CD8-positive, alpha-beta memory T cell (primary cell): ENCODE data around the gene KYAT1. TPM values are rescaled to one million over a fixed set of nuclear protein-coding genes. Genes with fewer than 3 reads are reported as not detected.

ENCODE experiments used
- CTCF ChIA-PET: fragments of 350-600 bp; sonication (Branson Sonifier 250); formaldehyde crosslinking; loops from one replicate; lab custom pipeline; 2021; ENCODE audit warnings: antibody characterized with exemption; lab: Charles Lee
- POLR2A ChIA-PET: fragments of 350-600 bp; sonication (Branson Sonifier 250); formaldehyde crosslinking; loops from one replicate; lab custom pipeline; 2021; ENCODE audit warnings: antibody characterized with exemption; lab: Charles Lee
- DNase-seq, 5 donors: peaks; one replicate each; pipeline versions ENCODE4 v3.0.0 to v3.0.0-alpha.2; 2020 to 2022; ENCODE audit warnings: mixed read lengths in 1 of 5
- H3K27ac ChIP-seq: one replicate; pipeline ENCODE4 v1.7.0; 2013; ENCODE audit warnings: low read depth, mild to moderate bottlenecking, low read length, moderate library complexity
- H3K27me3 ChIP-seq: 2 replicates; pipeline ENCODE4 v1.7.0; 2013; ENCODE audit warnings: low read length, mild to moderate bottlenecking; ENCODE audit not compliant: insufficient read depth, poor library complexity, severe bottlenecking
- H3K36me3 ChIP-seq: 2 replicates; pipeline ENCODE4 v1.7.0; 2013; ENCODE audit warnings: mild to moderate bottlenecking, low read length, moderate library complexity; ENCODE audit not compliant: insufficient read depth
- H3K4me1 ChIP-seq: 2 replicates; pipeline ENCODE4 v1.7.0; 2013; ENCODE audit warnings: mild to moderate bottlenecking, low read length, moderate library complexity; ENCODE audit not compliant: insufficient read depth
- H3K4me3 ChIP-seq: 2 replicates; pipeline ENCODE4 v1.7.0; 2013; ENCODE audit warnings: mild to moderate bottlenecking, low read length
- H3K9me3 ChIP-seq: 2 replicates; pipeline ENCODE4 v1.7.0; 2013; ENCODE audit warnings: mild to moderate bottlenecking, low read length
- H3K27ac Mint-ChIP-seq, 8 donors: one replicate each; pipeline ENCODE4 v1.8.0; 2020 to 2021; ENCODE audit warnings: mixed read lengths in 8 of 8, mild to moderate bottlenecking in 6 of 8, inconsistent platforms in 3 of 8, moderate library complexity in 3 of 8
- H3K27me3 Mint-ChIP-seq, 2 donors: one replicate each; pipeline ENCODE4 v1.8.0; 2020 to 2021; ENCODE audit warnings: mixed read lengths in 2 of 2, mild to moderate bottlenecking in 1 of 2, moderate library complexity in 1 of 2
- H3K36me3 Mint-ChIP-seq, 3 donors: one replicate each; pipeline ENCODE4 v1.8.0; 2020 to 2021; ENCODE audit warnings: mixed read lengths in 3 of 3, inconsistent platforms in 1 of 3, mild to moderate bottlenecking in 1 of 3
- H3K4me1 Mint-ChIP-seq, 3 donors: one replicate each; pipeline ENCODE4 v1.8.0; 2020 to 2021; ENCODE audit warnings: mixed read lengths in 3 of 3, inconsistent platforms in 1 of 3, mild to moderate bottlenecking in 1 of 3
- H3K4me3 Mint-ChIP-seq, 7 donors: one replicate each; pipeline ENCODE4 v1.8.0; 2020 to 2021; ENCODE audit warnings: mixed read lengths in 7 of 7, mild to moderate bottlenecking in 6 of 7, moderate library complexity in 4 of 7, inconsistent platforms in 2 of 7
- H3K9me3 Mint-ChIP-seq, 5 donors: one replicate each; pipeline ENCODE4 v1.8.0; 2020 to 2022; ENCODE audit warnings: mixed read lengths in 5 of 5, mild to moderate bottlenecking in 3 of 5, moderate library complexity in 2 of 5, inconsistent platforms in 1 of 5
- polyA plus RNA-seq: library from polyadenylated mRNA; unstranded; fragments of 300-500 nt; fragmentation: Illumina TruSeq; gene quantifications from one replicate; pipeline ENCODE4 v1.2.3, GENCODE V29; 2021
- total RNA-seq, 2 experiments: library from RNA; stranded (reverse); gene quantifications; one replicate each; pipeline ENCODE4 v1.2.3, GENCODE V29; 2021

The KYAT1 gene
- total and polyA plus RNA-seq, 3 experiments from 2014 or later = 8.8 to 10.4 (median 8.9) TPM

GRCh38 chr9:128788445-128788844, 93.3 kb downstream of the KYAT1 start:
- peaks cover 0 to 54% (median 7%) of the 10 kb centered on the region in 3 donors for H3K36me3 Mint-ChIP-seq

GRCh38 chr9:128787659-128788058, 94.1 kb downstream of the KYAT1 start:
- H3K27ac ChIP-seq = peak overlapping the region; percentile 65
- H3K27ac Mint-ChIP-seq = peak overlapping the region; percentile 88 to 98 (median 94)
- ChIA-PET CTCF (interaction anchor here (1.4 to 2.4 kb wide), 3 partner anchors 15 to 31 kb away, joined by 6 to 12 read pairs (median 9); partner anchors contain the start of genes ENDOG and ZER1), POLR2A (interaction anchor here (1.0 to 2.4 kb wide), 3 partner anchors 16 to 30 kb away, joined by 3 to 9 read pairs (median 3); partner anchors contain the start of genes ENDOG and ZER1)
- H3K4me1 ChIP-seq = peaks cover 15% of the 10 kb centered on the region
- H3K4me3 ChIP-seq = peak overlapping the region; percentile 51
- no peaks in the 10 kb centered on the region for H3K27me3 Mint-ChIP-seq
- H3K4me1 Mint-ChIP-seq = peaks cover 15 to 47% (median 26%) of the 10 kb centered on the region in 3 donors
- peaks cover 22% of the 10 kb centered on the region for H3K36me3 ChIP-seq
- no peaks in the 10 kb centered on the region for H3K27me3 ChIP-seq
- H3K36me3 Mint-ChIP-seq = peaks cover 0 to 46% (median 5%) of the 10 kb centered on the region in 3 donors
- peaks cover 0 to 2% (median 0%) of the 10 kb centered on the region in 5 donors for H3K9me3 Mint-ChIP-seq
- H3K4me3 Mint-ChIP-seq = peak overlapping the region; percentile 89 to 96 (median 92)
- DNase-seq = no peak
- no peaks in the 10 kb centered on the region for H3K9me3 ChIP-seq

More at GRCh38 chr9:128788445-128788844, 93.3 kb downstream of the KYAT1 start:
- ChIA-PET CTCF (interaction anchor here (1.4 to 2.4 kb wide), 3 partner anchors 16 to 30 kb away, joined by 6 to 12 read pairs (median 9); partner anchors contain the start of genes ENDOG and ZER1), POLR2A (interaction anchor here (1.0 to 2.4 kb wide), 4 partner anchors 17 to 417 kb away, joined by 3 to 9 read pairs (median 4); partner anchors contain the start of genes ENDOG, URM1 and ZER1)
- no peaks in the 10 kb centered on the region for H3K9me3 ChIP-seq
- peaks cover 29% of the 10 kb centered on the region for H3K36me3 ChIP-seq
- H3K4me1 ChIP-seq = peaks cover 15% of the 10 kb centered on the region
- Mint-ChIP-seq H3K9me3 (no peaks in the 10 kb centered on the region), H3K4me3 (peak overlapping the region; percentile 89 to 96 (median 92)), H3K27me3 (no peaks in the 10 kb centered on the region), H3K27ac (peak overlapping the region; percentile 61 to 98 (median 93)), H3K4me1 (peaks cover 17 to 51% (median 31%) of the 10 kb centered on the region in 3 donors)
- no peak for DNase-seq
- H3K27ac ChIP-seq = no peak overlapping the region
- H3K27me3 ChIP-seq = no peaks in the 10 kb centered on the region
- H3K4me3 ChIP-seq = no peak overlapping the region

GRCh38 chr9:128786681-128787601, 94.8 kb downstream of the KYAT1 start, which contains the start of gene TBC1D13:
Gene TBC1D13, plus strand, starts transcription at chr9:128787253. Its CDS starts 101 bp downstream, at chr9:128787354.
- Histone ChIP-seq H3K27ac (peak within 1 kb of the TSS; percentile 65), H3K36me3 (peaks cover 15% of the 10 kb centered on the region), H3K9me3 (no peaks in the 10 kb centered on the region), H3K27me3 (no peaks in the 10 kb centered on the region), H3K4me1 (peaks cover 15% of the 10 kb centered on the region), H3K4me3 (peak within 1 kb of the TSS; percentile 51)
- ChIA-PET POLR2A (interaction anchor here (1.2 to 1.6 kb wide), 2 partner anchors 31 to 32 kb away, joined by 3 to 4 read pairs; partner anchors contain the start of gene ENDOG), CTCF (interaction anchor here (0.8 to 2.4 kb wide), 3 partner anchors 16 to 31 kb away, joined by 3 to 12 read pairs (median 9); partner anchors contain the start of genes ENDOG and ZER1)
- H3K27me3 Mint-ChIP-seq = no peaks in the 10 kb centered on the region
- H3K27ac Mint-ChIP-seq = peak within 1 kb of the TSS; percentile 88 to 98 (median 94)
- peaks cover 15 to 44% (median 24%) of the 10 kb centered on the region in 3 donors for H3K4me1 Mint-ChIP-seq
- peaks cover 0 to 2% (median 0%) of the 10 kb centered on the region in 5 donors for H3K9me3 Mint-ChIP-seq
- peak within 1 kb of the TSS; percentile 89 to 96 (median 92) for H3K4me3 Mint-ChIP-seq
- peaks cover 0 to 39% (median 3%) of the 10 kb centered on the region in 3 donors for H3K36me3 Mint-ChIP-seq
- peak; percentile 88 to 95 (median 91) for DNase-seq

GRCh38 chr9:128785427-128785826, 96.3 kb downstream of the KYAT1 start:
- H3K27ac ChIP-seq = no peak overlapping the region
- CTCF ChIA-PET = interaction anchor here (1.5 kb wide), 1 partner anchor 33 kb away, joined by 3 read pairs; the partner anchor contains the start of gene ENDOG
- peaks cover 15 to 37% (median 24%) of the 10 kb centered on the region in 3 donors for H3K4me1 Mint-ChIP-seq
- DNase-seq = no peak
- H3K27me3 Mint-ChIP-seq = no peaks in the 10 kb centered on the region
- H3K4me3 ChIP-seq = no peak overlapping the region
- no peaks in the 10 kb centered on the region for H3K9me3 ChIP-seq
- peaks cover 0 to 2% (median 0%) of the 10 kb centered on the region in 5 donors for H3K9me3 Mint-ChIP-seq
- H3K4me1 ChIP-seq = peaks cover 15% of the 10 kb centered on the region
- H3K36me3 ChIP-seq = peaks cover under 1% of the 10 kb centered on the region
- peak overlapping the region in 5 of 7 donors; percentile 33 to 67 (median 34) for H3K4me3 Mint-ChIP-seq
- POLR2A ChIA-PET = interaction anchor here (0.5 to 1.6 kb wide), 5 partner anchors 12 to 528 kb away, joined by 3 to 7 read pairs (median 3); partner anchors contain the start of genes ENDOG and ZER1
- no peaks in the 10 kb centered on the region for H3K27me3 ChIP-seq
- peaks cover 0 to 24% (median 2%) of the 10 kb centered on the region in 3 donors for H3K36me3 Mint-ChIP-seq
- peak overlapping the region in 6 of 8 donors; percentile 23 to 64 (median 52) for H3K27ac Mint-ChIP-seq

Other genes starting within 250 kb of the KYAT1 start
- 10 to 100 TPM; 67.7 to 68.6 TPM for gene DYNC2I2, start 225.1 kb downstream of the KYAT1 start, total RNA-seq
- gene DYNC2I2, start 225.1 kb downstream of the KYAT1 start, polyA plus RNA-seq = 3.0 TPM
- 1,000 to 10,000 TPM in 1 of 2 experiments, 100 to 1,000 TPM in 1; 939 to 1,027 TPM for gene SET, start 192.7 kb downstream of the KYAT1 start, total RNA-seq
- 229 TPM for gene SET, start 192.7 kb downstream of the KYAT1 start, polyA plus RNA-seq
- 1 to 10 TPM; 7.5 to 7.9 TPM for gene PKN3, start 179.4 kb downstream of the KYAT1 start, total RNA-seq
- gene PKN3, start 179.4 kb downstream of the KYAT1 start, polyA plus RNA-seq = 1.4 TPM
- gene ZDHHC12, start 157.8 kb downstream of the KYAT1 start, total RNA-seq = 10 to 100 TPM; 76.1 to 82.0 TPM
- gene ZDHHC12, start 157.8 kb downstream of the KYAT1 start, polyA plus RNA-seq = 67.3 TPM
- 10 to 100 TPM; 18.3 to 18.7 TPM for gene ZER1, start 110.0 kb downstream of the KYAT1 start, total RNA-seq
- 46.2 TPM for gene ZER1, start 110.0 kb downstream of the KYAT1 start, polyA plus RNA-seq
- gene TBC1D13, start 94.7 kb downstream of the KYAT1 start, total RNA-seq = 10 to 100 TPM; 23.0 to 24.6 TPM
- gene TBC1D13, start 94.7 kb downstream of the KYAT1 start, polyA plus RNA-seq = 36.8 TPM
- gene ENDOG, start 63.5 kb downstream of the KYAT1 start, total RNA-seq = 10 to 100 TPM; 22.3 to 23.3 TPM
- gene ENDOG, start 63.5 kb downstream of the KYAT1 start, polyA plus RNA-seq = 29.6 TPM
- 100 to 1,000 TPM; 137 to 143 TPM for gene SPOUT1, start 52.2 kb downstream of the KYAT1 start, total RNA-seq
- 77.3 TPM for gene SPOUT1, start 52.2 kb downstream of the KYAT1 start, polyA plus RNA-seq
- gene LRRC8A, start 183 bp upstream of the KYAT1 start, total RNA-seq = 10 to 100 TPM; 27.3 to 27.6 TPM
- 42.7 TPM for gene LRRC8A, start 183 bp upstream of the KYAT1 start, polyA plus RNA-seq
- under 1 TPM in 1 of 2 experiments, not detected in 1; 0.20 TPM for gene PHYHD1, start 39.0 kb upstream of the KYAT1 start, total RNA-seq
- gene PHYHD1, start 39.0 kb upstream of the KYAT1 start, polyA plus RNA-seq = 0.64 TPM
- 10 to 100 TPM; 15.3 to 17.1 TPM for gene DOLK, start 65.7 kb upstream of the KYAT1 start, total RNA-seq
- 6.8 TPM for gene DOLK, start 65.7 kb upstream of the KYAT1 start, polyA plus RNA-seq
- gene NUP188, start 65.7 kb upstream of the KYAT1 start, total RNA-seq = 100 to 1,000 TPM; 144 to 150 TPM
- gene NUP188, start 65.7 kb upstream of the KYAT1 start, polyA plus RNA-seq = 41.3 TPM
- gene SH3GLB2, start 146.4 kb upstream of the KYAT1 start, total RNA-seq = 10 to 100 TPM; 55.0 to 58.3 TPM
- 36.2 TPM for gene SH3GLB2, start 146.4 kb upstream of the KYAT1 start, polyA plus RNA-seq
- 10 to 100 TPM; 35.5 to 38.8 TPM for gene MIGA2, start 154.7 kb upstream of the KYAT1 start, total RNA-seq
- gene MIGA2, start 154.7 kb upstream of the KYAT1 start, polyA plus RNA-seq = 13.0 TPM
- 10 to 100 TPM; 27.8 to 30.2 TPM for gene DOLPP1, start 199.2 kb upstream of the KYAT1 start, total RNA-seq
- gene DOLPP1, start 199.2 kb upstream of the KYAT1 start, polyA plus RNA-seq = 15.3 TPM
- gene CRAT, start 228.8 kb upstream of the KYAT1 start, total RNA-seq = 1 to 10 TPM; 9.8 to 10.0 TPM
- 20.1 TPM for gene CRAT, start 228.8 kb upstream of the KYAT1 start, polyA plus RNA-seq
- gene PTPA, start 229.5 kb upstream of the KYAT1 start, total RNA-seq = 100 to 1,000 TPM; 107 to 116 TPM
- 15.6 TPM for gene PTPA, start 229.5 kb upstream of the KYAT1 start, polyA plus RNA-seq